HG02763 (cell line): ENCODE results near the gene TOM1L1.

Experiments
- ATAC-seq: cut with Tn5 transposase; IDR thresholded peaks from one replicate; pipeline ENCODE4 v1.9.1; 2021; ENCODE audit warnings: mild to moderate bottlenecking, moderate library complexity; ENCODE audit not compliant: unreplicated experiment

The TOM1L1 gene

GRCh38 chr17:54985476-54985875 lies 84.8 kb downstream of the TOM1L1 start:
- ATAC-seq = no peak

- no peak for ATAC-seq
Observed at GRCh38 chr17:54990118-54990517, 89.5 kb downstream of the TOM1L1 start.

- ATAC-seq = no peak
Observed at GRCh38 chr17:54991567-54991966, 90.9 kb downstream of the TOM1L1 start.

GRCh38 chr17:54992797-54993639 lies 92.4 kb downstream of the TOM1L1 start:
- ATAC-seq = peak; percentile 44

- no peak for ATAC-seq
Observed at GRCh38 chr17:54996441-54996840, 95.8 kb downstream of the TOM1L1 start.

GRCh38 chr17:55002458-55002857 lies 101.8 kb downstream of the TOM1L1 start:
- no peak for ATAC-seq

GRCh38 chr17:55004484-55004883 lies 103.8 kb downstream of the TOM1L1 start:
- no peak for ATAC-seq

GRCh38 chr17:55005520-55005919 lies 104.9 kb downstream of the TOM1L1 start:
- no peak for ATAC-seq
